ENCODE data around the gene FRY.

The FRY gene

GRCh38 chr13:32175943-32176342 lies 144.4 kb downstream of the FRY start:
- ATAC-seq (no peak), DNase-seq (no peak)

- ATAC-seq (no peak), DNase-seq (no peak)
These were observed 145.1 kb downstream of the FRY start for GRCh38 chr13:32176696-32177095.

- ATAC-seq: no peak
- DNase-seq: no peak
These were observed 147.2 kb downstream of the FRY start for GRCh38 chr13:32178763-32179162.

- DNase-seq (no peak), ATAC-seq (no peak)
These were observed 148.1 kb downstream of the FRY start for GRCh38 chr13:32179708-32180107.

GRCh38 chr13:32187651-32188050 lies 156.1 kb downstream of the FRY start:
- no peak for DNase-seq
- no peak for ATAC-seq

- ATAC-seq (no peak), DNase-seq (no peak)
These were observed 160.0 kb downstream of the FRY start for GRCh38 chr13:32191452-32191998.

GRCh38 chr13:32195713-32196112 lies 164.1 kb downstream of the FRY start:
- no peak for ATAC-seq
- no peak for DNase-seq

- no peak for ATAC-seq
These were observed 167.6 kb downstream of the FRY start for GRCh38 chr13:32199168-32199567.

GRCh38 chr13:32200741-32201140 lies 169.2 kb downstream of the FRY start:
- no peak for DNase-seq
- no peak for ATAC-seq

More at GRCh38 chr13:32199168-32199567, 167.6 kb downstream of the FRY start:
- no peak for DNase-seq

GRCh38 chr13:32201809-32202208 lies 170.2 kb downstream of the FRY start:
- DNase-seq: no peak
- ATAC-seq: no peak

GRCh38 chr13:32202268-32202667 lies 170.7 kb downstream of the FRY start:
- ATAC-seq (no peak), DNase-seq (no peak)

GRCh38 chr13:32203221-32203620 lies 171.6 kb downstream of the FRY start:
- DNase-seq (no peak), ATAC-seq (no peak)

- DNase-seq: no peak
- ATAC-seq: no peak
These were observed 172.2 kb downstream of the FRY start for GRCh38 chr13:32203736-32204135.

GRCh38 chr13:32205431-32206096 lies 174.0 kb downstream of the FRY start:
- ATAC-seq (no peak), DNase-seq (no peak)

- no peak for ATAC-seq
- DNase-seq: no peak
These were observed 174.6 kb downstream of the FRY start for GRCh38 chr13:32206097-32206740.

- DNase-seq: no peak
- no peak for ATAC-seq
These were observed 177.3 kb downstream of the FRY start for GRCh38 chr13:32208860-32209259.

GRCh38 chr13:32209652-32210051 lies 178.1 kb downstream of the FRY start:
- no peak for DNase-seq
- no peak for ATAC-seq

GRCh38 chr13:32210101-32210500 lies 178.5 kb downstream of the FRY start:
- DNase-seq: no peak
- ATAC-seq: no peak

- ATAC-seq: no peak
- no peak for DNase-seq
These were observed 180.2 kb downstream of the FRY start for GRCh38 chr13:32211813-32212212.

- ATAC-seq (no peak), DNase-seq (no peak)
These were observed 180.8 kb downstream of the FRY start for GRCh38 chr13:32212421-32212820.

GRCh38 chr13:32213626-32214025 lies 182.1 kb downstream of the FRY start:
- DNase-seq: no peak
- ATAC-seq: no peak

GRCh38 chr13:32214071-32214470 lies 182.5 kb downstream of the FRY start:
- ATAC-seq: no peak
- DNase-seq: no peak

- no peak for ATAC-seq
- no peak for DNase-seq
These were observed 184.7 kb downstream of the FRY start for GRCh38 chr13:32216281-32216680.

Measured in stimulated activated naive CD8-positive, alpha-beta T cell treated with anti-CD3 and anti-CD28 coated beads, Interleukin-15, Interleukin-2, amounts not matched to agents 100 U/mL and 50 U/mL, for 24 hours (primary cell).